ENCODE measurements around the gene ASF1B.

Gene ASF1B

DNA sequence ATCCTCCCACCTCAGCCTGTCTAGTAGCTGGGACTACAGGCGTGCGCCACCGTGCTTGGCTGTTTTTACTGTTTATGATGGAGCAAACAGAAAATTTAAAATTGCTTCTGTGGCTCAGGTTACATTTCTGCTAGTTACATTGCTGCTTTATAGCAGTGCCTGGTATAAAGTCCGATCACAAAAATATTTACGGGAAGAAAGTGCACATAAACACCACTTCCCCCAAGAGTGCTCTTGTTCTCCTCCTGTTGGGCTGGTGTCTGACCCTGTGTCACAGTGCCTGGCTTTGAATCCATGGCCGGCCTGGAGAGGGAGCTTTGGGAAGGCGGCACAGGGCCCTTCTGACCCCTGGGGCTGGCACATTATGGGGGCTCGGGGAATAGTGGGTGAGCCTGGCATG, 30.7 kb downstream of the ASF1B start:
- no peak for DNase-seq

GRCh38 chr19:14103310-14103709, 33.1 kb downstream of the ASF1B start:
- no peak for DNase-seq

DNA sequence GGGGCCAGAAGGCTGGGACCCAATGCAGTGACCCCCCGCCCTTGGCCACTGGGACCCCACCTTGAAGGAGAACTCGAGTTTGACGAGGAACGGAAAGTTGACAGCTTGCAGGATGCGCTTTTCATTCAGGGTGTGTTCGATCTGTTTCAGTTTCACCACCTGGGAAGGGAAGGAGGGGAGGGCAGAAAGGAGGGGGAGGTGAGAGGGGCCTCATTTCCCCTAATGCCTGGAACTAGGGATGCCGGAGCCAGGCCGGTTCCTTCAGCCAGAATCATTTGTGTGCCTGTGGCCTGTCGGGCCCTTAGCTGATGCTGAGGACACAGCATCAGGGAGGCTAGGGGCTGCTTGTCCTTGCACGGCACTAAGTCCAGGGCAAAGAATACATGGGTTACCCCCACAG, 33.6 kb downstream of the ASF1B start:
- no peak for DNase-seq

DNA sequence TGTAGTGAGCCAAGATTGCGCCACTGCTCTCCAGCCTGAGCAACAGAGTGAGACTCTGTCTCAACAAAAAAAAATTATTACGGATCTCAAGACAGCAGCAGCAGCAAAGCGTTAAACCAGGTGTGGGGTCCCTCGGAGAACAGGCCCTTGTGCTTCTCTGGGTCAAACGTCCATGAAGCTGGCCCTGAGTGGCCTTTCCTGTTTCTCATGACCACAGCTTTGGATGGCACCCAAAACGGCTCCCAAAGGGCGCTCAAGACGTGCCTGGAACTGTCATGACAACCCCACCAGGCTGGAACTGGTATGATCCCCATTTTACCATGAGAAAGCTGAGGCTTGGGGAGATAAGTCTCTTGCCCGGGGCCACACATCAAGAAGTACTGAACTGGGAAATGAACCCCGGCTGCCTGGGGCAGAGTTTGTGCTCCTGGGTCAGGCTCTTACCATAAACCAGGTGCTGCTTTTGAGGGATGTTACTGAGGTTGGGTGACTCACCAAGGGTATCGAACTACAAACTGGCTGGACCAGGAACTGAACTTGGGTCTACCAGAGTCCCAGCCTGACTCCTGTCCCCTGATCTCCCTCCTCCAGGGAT, 34.2 kb downstream of the ASF1B start:
- DNase-seq, result no peak

GRCh38 chr19:14101003-14101545, 35.3 kb downstream of the ASF1B start:
- DNase-seq, result no peak

DNA sequence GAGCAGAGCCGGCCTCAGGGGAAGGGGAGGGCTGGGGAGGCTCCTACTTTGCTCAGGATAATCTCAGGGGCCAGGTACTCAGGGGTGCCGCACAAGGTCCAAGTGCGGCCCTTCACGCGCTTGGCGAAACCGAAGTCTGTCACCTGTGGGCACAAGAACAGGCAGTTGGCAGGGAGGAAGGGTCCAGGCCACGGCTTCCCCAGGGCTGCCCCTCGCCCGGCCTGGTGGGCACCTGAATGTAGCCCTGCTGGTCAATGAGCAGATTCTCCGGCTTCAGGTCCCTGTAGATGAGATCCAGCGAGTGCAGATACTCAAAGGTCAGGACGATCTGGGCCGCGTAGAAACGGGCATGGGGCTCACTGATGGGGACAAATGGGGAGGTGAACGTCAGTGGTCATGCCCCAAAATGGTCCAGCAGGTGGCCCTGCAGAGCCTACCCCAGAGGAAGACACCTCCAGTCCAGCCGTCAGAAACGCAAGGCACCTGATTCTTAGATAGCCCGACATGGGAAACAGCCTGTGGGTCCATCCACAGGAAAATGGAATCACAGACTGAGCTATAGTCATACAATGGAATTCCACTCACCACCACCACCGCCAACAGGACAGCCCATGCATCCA, 38.7 kb downstream of the ASF1B start:
- DNase-seq, result no peak

GRCh38 chr19:14096272-14096992, 40.0 kb downstream of the ASF1B start:
- DNase-seq, result no peak

DNA sequence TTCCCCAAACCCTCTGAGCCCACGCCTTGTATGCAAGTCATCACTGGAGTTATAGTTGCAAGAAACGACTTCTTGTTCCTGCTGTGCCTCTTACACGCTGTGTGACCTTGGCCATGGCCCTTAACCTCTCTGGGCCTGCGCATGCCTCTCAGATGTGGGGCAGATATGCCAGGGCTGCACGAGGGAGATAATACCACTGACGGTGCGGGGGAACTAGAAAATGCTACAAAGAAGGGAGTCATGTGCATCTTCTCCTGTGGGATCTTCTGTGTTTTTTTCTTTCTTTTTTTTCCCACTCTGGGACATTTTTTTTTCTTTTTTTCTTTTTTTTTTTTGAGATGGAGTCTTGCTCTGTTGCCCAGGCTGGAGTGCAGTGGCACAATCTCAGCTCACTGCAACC, 41.5 kb downstream of the ASF1B start:
- DNase-seq, result no peak

- no peak for DNase-seq
Observed at GRCh38 chr19:14093117-14093823, 43.1 kb downstream of the ASF1B start.

GRCh38 chr19:14091813-14092462, 44.5 kb downstream of the ASF1B start:
- DNase-seq, result no peak

- DNase-seq, result no peak
Observed at GRCh38 chr19:14091081-14091812, 45.1 kb downstream of the ASF1B start.

- peak; percentile 72 for DNase-seq
Observed at GRCh38 chr19:14090509-14091080, 45.8 kb downstream of the ASF1B start, which contains the start of gene SAMD1. Gene SAMD1, minus strand, starts transcription at chr19:14090751.

GRCh38 chr19:14089662-14090508, 46.5 kb downstream of the ASF1B start:
- no peak for DNase-seq

- no peak for DNase-seq
Observed at GRCh38 chr19:14089412-14089661, 47.1 kb downstream of the ASF1B start.

GRCh38 chr19:14088634-14089411, 47.6 kb downstream of the ASF1B start:
- DNase-seq, result no peak

DNA sequence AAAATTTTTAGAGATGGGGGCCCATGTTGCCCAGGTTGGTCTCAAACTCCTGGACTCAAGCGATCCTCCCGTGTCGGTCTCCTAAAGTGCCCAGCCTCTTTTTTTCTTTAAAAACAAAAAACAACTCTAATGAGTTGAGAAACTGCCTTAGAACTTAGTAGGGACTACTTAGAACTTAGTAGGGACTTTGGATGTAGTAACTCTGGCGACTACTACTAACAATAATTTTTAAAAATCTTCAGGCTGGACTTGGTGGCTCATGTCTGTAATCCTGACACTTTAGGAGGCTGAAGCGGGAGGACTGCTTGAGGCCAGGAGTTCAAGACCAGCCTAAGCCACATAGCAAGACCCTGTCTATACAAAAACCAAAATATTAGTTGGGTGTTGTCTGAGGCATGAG, 50.3 kb downstream of the ASF1B start:
- no peak for DNase-seq

GRCh38 chr19:14085309-14085995, 50.9 kb downstream of the ASF1B start, which contains the start of gene C19orf67:
Gene C19orf67, minus strand, starts transcription at chr19:14085783. Its CDS starts 156 bp downstream, at chr19:14085627.
- no peak for DNase-seq

DNA sequence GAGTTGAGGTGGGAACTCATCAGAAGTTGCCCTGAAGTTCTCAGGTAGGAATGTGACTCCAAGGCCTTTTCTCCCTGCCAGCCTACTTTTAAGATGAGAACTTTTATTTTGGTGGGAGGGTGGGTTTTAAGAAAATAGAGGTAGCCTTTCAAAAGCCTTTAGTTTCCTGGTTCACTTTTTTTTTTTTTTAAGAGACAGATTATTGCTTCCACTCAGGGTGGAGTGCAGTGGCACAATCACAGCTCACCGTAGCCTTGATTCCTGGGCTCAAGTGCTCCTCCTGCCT, 53.8 kb downstream of the ASF1B start:
- DNase-seq, result no peak

GRCh38 chr19:14081797-14082674, 54.4 kb downstream of the ASF1B start:
- DNase-seq, result no peak

Measured in amniotic stem cell (primary cell).